OCI-M2 (cell line): ENCODE measurements around the gene GPC5.
"Not testable (repeated sequence)": the region's sequence is repeated elsewhere in the genome, so short reads cannot be mapped to it uniquely, and the experiment has no call there.

ENCODE experiments used
- DNase-seq: peaks from one replicate; lab custom pipeline; 2025; ENCODE audit not compliant: unreplicated experiment; lab: John Stamatoyannopoulos, UW

Gene GPC5

DNA sequence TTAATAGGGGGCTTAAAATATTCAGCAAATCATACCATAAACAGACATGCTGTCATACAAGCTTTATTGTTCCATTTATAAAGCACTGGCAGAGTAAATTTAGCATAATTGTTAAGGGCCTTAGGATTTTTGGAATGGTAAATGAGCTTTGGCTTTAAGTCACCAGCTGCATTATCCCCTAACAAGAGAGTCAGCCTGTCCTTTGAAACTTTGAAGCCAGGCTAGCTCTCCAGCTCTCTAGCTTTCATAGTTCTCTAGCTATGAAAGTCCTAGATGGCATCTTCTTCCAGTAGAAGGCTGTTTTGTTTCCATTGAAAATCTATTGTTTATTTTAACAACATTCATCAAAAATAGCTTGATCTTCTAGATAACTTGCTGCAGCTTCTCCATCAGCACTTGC, 1407.3 kb downstream of the GPC5 start:
- DNase-seq: no peak

DNA sequence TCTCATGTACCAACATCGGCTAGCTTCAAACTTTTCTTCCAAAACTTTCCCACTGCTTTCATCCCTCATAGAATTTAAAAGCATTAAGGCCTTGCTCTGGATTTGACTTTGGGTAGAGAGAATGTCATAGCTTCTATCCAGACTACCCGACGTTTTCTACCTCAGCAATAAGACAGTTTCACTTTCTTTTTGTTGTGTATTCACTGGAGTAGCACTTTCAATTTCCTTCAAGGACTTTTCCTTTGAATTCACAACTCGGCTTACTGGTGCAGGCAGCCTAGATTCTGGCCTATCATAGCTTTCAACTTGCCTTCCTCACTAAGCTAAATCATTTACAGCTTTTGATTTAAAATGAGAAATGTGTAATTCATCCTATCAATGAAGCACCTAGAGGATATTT, 1407.8 kb downstream of the GPC5 start:
- no peak for DNase-seq

DNA sequence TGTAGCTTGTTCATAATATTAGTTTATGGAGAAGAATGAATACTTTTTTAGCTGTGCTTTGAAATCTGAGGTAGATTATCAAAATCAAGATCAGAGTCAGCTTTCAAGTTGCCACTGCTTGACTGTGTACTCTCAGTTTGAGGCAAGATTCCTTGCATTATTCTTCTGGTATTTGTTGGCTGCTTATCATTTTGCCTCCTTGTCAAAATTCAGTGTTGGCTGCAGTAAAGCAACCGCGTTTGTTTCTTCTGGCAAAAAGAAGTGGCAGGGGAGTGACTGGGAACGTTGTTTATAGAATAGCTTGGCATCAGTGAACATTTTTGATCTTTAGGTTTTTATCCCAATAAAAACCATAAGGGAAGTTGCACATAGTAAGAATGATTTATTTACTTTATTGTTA, 1408.9 kb downstream of the GPC5 start:
- DNase-seq: no peak

DNA sequence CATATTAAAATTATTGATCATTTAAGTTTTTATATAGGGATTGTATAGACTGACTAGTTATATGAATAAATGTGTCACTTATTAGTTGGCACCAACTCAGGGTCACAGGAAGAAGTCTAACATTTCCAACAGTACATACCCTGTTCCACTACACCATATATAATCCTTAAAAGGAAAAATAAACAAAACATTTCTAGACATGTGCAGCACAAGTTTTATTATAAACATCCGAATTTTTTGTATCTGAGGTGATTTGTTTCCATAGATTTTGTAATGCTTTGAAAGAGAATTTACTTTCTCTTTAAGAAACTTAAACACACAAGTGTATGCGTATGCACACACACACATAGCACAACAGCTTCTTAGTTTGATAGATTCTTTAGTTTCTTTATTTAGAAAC, 1409.5 kb downstream of the GPC5 start:
- DNase-seq: no peak

DNA sequence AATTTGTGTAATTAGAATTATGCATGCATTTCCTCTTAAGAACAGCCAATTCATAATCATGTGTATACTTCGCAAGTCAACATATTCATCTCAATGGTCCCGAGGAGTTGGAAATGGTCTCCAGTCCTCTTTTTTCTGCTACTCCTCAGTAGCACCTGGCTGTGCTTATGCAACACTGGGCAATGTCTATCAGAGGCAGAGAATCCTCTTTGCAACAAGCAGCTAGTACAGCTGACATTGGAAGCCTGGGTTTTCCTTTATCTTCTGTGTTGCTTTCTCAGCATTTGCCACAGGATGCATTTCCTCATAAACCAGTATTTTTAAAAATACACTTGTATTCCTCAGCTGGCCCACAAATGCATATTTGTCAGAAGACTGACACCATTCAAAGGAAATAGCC, 1422.9 kb downstream of the GPC5 start:
- no peak for DNase-seq

DNA sequence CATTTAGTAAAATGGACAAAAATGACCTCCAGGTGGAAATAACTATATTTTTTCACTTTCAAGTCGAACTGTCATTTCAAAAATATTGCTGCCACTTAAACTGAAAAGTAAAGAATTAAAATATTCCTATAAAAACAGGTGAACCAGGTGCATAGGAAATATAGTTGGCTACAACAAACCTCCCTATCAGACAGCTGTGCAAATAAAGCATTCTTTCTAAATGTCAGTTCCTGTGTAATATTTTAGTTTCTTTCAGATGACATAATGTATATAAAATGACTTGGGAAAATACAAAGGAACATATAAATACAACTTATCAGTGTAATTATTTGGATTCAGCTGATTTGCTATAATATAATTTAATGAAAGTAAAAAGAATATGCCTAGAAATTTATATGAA, 1424.6 kb downstream of the GPC5 start:
- no peak for DNase-seq

DNA sequence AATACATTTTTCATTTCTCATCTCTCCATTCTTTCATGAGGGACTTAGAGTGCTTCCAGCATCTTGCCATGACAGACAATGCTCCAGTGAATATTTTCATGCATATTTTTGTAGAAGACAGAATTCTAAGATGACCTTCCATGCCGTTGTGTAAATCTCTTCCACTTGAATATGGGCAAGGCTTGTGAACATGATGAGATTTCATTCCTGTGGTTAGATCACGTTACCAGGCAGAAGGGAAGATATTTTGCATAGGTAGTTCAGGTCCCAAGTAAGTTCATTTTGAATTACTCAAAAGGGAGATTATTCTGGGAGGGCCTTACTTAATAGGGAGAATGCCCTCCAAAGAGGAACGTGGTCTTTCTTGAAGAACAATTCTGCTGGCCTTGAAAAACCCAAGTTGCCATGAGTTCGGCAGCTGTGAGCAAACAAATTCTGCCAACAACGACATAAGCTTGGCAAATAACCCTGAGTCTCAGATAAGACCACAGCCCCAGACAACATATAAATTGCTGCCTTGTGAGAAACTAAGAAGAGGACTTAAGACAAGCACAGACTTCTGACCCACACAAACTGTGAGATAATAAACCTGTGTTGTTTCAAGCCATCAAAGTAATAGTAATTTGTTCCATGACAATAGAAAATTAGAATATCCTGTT, 1427.6 kb downstream of the GPC5 start:
- DNase-seq: no peak

DNA sequence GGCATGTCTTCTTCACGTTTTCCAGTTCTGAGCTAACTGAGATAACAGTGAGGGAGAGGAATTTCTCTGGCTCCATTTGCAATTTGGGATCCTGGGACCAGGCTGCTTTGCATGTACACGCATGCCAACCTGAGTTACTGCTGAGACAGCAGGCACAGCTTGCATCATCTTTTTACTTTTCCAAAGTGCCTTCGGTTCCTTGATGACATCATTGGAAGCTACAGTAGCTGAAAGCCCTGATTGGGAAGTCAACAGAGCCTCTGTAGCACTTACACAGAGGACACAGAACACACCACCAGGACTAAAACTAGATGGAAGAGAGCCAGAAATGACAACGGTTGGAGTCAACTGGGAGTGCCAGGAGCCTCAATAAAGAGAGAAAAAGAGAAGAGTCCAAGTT, 1429.1 kb downstream of the GPC5 start:
- no peak for DNase-seq

DNA sequence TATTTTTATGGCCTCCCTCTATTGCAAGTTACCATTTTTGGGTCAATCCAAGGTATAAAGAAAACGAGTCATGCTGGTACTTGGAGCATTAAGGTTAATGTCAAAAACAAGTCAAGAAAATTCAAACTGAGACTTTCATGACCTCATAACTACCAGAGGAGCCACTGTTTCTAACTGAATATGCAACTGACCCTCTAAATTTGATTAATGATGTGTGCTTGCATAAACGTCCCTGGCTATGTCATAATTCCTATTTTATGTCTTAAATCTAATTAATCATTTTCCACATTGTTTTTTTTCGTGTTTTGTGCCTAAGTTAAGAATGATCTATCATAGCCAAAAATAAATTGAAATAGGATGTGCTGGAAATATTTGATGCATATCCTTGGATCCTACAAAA, 1431.5 kb downstream of the GPC5 start:
- no peak for DNase-seq

DNA sequence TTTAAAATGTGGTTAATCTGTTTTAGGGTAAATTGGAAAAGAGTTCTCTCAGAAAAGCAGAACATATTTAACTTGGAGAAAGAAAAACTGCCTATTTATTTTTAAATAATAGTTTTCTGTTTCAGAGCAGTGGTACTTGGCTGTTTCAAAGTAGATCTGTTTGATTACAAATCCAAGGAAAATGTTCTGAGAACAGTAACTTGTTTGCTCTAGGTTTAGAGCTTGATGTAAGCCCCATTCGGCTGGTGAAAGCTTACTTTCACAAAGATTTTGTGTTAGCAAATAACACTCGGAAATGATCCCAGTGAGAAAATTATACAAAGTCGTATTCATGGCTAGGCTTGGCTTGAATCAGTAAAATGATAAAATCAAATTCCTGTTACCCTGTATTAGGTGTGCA, 1432.4 kb downstream of the GPC5 start:
- DNase-seq: no peak

DNA sequence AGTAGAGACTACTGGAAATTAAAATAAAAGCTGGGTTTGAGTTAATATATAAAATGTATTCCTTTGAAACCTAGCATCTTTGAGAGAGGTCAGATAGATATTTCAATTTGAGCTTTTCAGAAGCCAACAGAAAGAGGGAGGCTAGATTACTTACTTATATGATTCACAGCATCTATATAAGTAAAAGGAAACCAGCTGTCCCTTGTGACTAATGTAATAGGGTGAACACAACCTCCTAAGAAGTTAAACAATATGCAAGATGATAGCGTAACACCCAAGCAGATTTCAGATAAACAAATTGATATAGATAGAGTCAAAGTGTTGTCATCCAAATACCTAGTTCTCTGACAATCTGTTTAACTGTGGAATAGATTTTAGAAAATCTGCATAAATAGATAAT, 1434.7 kb downstream of the GPC5 start:
- DNase-seq: no peak

DNA sequence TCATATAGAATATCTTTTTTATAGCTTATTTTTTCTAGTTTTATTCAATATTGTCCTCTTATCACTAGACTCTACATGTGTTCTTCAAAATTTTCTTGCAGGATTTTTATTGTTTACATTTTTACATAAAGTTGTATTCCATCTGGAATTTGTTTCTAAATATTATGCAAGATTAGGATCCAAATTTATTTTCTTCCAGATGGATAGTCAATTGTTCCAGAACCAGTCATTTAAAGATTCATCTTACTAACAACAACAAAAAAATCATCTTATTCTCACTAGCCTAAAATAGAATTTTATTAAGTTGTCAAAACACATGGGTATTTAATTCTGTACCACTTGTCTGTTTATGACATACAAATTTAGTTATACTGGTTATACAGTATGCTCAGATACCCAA, 1437.8 kb downstream of the GPC5 start:
- no peak for DNase-seq

DNA sequence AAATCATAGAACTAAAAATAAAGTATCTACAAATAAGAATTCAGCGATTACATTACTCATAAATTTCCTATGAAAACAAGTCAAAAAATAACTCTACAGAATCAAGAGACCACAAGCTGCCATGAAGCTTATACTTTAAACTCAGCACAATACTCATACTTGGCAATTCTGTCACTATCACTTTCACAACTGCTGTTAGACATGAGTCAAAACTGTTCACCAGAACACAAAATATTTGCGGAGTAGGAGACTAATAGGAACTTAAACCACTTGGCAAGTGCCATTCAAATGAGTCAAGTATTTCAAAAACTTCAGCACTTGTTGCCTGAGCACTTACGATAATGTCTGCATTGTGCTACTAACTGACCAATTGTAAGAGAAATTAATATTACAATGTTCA, 1440.4 kb downstream of the GPC5 start:
- no peak for DNase-seq

DNA sequence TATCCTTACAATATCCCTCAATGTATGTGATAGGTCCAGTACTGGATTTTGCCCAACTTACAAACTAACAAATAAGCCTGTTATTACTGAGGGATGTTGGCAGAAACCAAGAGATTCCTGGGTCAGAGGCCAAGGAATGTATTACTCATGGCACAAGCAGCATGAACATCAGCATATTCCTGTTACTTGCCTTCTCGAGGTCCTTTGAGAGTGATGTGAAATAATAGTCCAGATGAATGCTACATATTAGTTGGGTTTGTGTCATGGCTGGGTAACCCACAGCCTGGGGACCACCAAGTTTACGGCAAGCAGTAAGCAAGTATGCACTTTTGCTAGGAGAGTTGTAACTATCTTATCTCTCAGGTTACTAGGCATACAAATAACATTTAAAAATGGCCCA, 1443.7 kb downstream of the GPC5 start:
- no peak for DNase-seq

DNA sequence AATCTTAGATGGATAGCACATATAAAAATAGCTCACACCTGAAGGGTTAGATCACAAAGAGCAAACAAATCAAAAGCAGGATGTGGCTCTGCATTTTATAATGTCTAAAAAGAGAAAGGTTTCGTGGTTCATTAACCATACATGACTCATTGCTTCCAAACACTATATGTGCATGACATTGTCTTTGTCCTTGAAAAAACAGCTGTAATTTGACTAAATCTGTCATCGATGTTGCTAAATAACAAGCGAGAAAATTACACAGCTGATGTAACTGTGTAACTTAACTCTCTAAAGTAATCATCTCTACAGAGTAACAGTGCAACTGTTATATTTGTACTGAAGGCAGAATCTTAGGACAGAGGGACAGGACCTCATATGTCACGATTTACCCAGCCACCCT, 1445.1 kb downstream of the GPC5 start:
- DNase-seq: no peak

DNA sequence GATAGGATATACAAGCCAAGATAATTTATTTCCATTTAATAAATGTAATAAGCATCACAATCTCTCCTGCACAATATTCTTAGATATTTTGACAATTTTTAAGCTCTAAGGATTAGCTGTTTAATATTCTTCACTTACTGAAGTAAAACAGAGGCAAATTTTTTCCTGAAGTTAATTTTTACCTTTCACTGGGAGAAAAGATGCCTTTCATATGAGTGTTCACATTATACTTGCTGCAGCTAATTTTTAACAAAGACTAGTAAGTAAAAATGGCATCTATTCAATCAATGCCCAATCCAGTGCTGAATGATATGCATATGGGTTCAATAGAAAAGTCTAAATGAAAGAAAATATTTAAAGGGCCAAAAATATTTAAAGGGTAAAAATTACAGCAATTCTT, 1451.0 kb downstream of the GPC5 start:
- no peak for DNase-seq

DNA sequence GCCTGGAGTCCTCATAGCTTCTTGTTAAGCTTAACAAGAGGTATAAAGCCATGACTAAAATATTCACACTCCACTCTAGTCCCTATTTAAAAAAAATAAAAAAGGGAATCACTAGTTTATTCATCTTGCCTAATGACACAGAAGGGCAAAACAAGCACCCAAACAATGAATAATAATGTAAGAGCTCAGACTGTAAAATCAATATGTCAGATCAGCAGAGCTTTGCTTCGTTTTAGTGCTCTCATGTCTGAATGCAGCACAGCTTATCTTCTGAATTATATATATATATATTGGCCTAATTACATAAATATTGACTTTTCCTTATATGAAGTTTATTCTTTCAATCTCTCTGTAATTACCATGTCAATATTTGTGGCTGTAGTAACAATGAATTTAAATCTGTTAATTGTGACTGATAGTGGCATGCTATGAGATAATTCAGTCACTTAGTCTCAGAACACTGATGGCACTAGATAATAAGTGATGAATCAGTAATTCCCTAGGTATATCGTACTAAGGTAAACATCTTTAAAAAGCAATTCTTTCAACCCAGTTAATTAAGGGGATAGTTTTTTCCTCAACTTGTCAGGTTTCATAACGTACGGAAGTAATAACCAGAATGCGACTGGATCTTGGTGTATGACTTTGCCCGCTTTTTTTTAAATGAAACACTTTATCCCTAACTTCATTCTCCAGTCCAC, 1466.3 kb downstream of the GPC5 start:
- no peak for DNase-seq

DNA sequence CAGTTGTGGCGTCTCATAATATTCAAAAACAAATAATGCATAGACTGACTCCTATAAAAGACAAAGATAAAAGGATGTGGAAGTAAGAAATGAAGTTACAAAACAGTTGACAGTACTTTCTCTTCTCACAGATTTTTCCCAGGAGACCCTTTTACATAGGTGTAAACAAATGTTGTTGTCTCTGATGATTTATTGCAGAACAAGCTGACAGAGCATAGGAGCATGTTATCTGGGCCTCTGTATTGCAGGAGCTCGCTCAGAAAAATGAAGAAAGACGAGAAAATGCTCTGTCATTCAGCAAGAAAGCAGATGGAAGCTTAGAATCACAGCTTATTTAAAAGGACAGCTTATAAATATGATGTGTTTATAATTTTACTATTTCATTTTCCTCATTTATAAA, 1474.6 kb downstream of the GPC5 start:
- DNase-seq: no peak

DNA sequence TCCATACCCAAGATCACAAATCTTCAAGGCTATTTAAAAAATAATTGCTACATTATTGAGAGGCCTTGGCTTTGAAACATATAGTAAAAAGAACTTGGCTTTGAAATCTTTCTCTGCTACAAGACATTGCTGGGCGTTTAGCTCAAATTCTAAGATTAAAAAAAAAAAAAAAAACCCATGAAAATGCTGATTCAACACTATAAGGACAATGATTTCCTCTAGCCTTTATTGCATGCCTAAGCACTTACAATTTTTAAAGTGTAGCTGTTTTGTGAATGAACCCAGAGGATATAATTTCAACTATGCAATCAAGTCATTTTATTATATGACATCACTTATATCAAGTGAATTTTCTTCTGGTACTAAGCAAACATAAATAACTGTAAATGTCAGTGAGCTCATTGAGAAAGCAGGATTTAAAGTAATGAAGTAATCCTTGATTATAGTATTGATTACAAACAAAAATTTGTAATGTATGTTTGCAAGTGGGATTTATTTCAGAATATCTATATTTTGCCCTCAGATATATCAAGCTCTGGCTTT, 1488.2 kb downstream of the GPC5 start:
- DNase-seq: no peak

DNA sequence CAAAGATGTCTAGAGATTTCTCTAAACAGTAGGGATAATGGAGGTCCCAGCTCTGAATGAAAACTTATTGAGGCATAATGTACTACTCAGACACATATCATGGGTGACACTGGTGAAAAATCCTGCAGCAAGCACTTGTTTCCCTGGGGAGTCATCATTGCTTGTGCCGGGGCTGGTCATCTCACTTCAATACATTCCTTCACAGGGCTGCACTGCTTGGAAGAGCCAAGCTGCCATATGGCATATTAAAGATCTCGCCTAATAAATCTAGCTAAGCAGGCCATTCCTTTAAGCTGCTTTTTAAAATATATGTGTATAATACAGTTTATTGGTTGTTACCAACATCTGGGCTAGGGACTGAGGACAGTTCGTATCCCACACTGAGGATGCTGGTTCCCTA, 1496.0 kb downstream of the GPC5 start:
- no peak for DNase-seq

DNA sequence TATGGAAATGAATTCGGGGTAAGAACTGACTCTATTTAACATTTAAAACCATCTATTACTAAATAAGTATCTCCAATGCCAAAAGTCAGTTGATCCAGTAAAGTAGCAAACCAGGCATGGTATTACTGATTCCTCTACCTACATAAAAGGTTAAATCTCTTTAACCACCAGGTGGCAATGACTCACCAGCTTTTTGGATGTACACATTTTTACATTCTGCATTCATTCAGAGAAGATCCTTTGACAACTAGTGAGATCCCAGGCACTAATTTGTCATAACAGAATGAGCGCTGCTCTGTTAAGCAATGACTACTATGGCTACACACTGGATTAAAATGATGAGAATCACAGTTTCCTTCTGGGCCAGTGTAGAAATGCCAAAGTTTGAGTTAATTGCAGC, 1498.4 kb downstream of the GPC5 start:
- DNase-seq: no peak

DNA sequence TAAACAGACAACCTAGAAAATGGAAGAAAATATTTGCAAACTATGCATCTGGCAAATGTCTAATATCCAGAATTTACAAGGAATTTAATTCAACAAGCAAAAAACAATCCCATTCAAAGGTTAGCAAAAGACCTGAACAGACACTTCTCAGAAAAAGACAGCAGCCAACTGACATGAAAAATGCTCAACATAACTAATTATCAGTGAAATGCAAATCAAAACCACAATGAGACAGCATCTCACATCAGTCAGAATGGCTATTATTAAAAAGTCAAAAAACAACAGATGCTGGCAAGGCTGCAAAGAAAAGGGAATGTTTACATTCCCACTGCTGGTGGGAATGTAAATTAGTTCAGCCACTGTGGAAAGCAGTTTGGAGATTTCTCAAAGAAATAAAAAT, 1500.5 kb downstream of the GPC5 start:
- DNase-seq: not testable (repeated sequence)

DNA sequence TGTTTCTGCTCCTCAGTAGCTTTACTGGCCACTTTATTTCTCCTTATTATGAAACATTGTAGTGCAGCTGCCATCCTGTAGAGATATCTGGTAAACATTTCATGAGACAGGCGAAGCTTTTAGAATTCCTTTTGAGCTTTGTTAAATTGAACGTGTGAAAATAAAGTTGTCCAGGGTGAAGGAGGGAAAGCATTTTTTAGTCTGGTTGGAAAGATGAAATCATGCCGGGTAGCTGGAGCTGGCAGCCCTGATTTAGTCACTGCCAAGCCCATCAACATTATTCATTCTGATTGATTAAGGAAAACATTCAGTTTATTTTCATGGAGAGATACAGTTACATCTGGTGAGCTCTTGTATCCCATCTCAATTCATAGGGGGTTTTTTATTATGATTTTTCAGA, 1502.0 kb downstream of the GPC5 start:
- DNase-seq: no peak
